ENCODE data around the gene ATXN7.

ATXN7 gene

GRCh38 chr3:63993653-63994079, 130.0 kb downstream of the ATXN7 start:
- no peak overlapping the region for H3K27ac ChIP-seq
- TF ChIP-seq, protein P1, sequence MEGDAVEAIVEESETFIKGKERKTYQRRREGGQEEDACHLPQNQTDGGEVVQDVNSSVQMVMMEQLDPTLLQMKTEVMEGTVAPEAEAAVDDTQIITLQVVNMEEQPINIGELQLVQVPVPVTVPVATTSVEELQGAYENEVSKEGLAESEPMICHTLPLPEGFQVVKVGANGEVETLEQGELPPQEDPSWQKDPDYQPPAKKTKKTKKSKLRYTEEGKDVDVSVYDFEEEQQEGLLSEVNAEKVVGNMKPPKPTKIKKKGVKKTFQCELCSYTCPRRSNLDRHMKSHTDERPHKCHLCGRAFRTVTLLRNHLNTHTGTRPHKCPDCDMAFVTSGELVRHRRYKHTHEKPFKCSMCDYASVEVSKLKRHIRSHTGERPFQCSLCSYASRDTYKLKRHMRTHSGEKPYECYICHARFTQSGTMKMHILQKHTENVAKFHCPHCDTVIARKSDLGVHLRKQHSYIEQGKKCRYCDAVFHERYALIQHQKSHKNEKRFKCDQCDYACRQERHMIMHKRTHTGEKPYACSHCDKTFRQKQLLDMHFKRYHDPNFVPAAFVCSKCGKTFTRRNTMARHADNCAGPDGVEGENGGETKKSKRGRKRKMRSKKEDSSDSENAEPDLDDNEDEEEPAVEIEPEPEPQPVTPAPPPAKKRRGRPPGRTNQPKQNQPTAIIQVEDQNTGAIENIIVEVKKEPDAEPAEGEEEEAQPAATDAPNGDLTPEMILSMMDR (IDR thresholded peaks at IDR 0.05), result peak; percentile 89
- no peak for TF ChIP-seq ZFX (IDR thresholded peaks at IDR 0.05; ENCODE audit: borderline replicate concordance)

GRCh38 chr3:63995086-63995485, 131.4 kb downstream of the ATXN7 start:
- no peak overlapping the region for H3K27ac ChIP-seq
- no peak for TF ChIP-seq ZFX (IDR thresholded peaks at IDR 0.05; ENCODE audit: borderline replicate concordance)
- TF ChIP-seq, protein P1 (IDR thresholded peaks at IDR 0.05), result no peak

DNA sequence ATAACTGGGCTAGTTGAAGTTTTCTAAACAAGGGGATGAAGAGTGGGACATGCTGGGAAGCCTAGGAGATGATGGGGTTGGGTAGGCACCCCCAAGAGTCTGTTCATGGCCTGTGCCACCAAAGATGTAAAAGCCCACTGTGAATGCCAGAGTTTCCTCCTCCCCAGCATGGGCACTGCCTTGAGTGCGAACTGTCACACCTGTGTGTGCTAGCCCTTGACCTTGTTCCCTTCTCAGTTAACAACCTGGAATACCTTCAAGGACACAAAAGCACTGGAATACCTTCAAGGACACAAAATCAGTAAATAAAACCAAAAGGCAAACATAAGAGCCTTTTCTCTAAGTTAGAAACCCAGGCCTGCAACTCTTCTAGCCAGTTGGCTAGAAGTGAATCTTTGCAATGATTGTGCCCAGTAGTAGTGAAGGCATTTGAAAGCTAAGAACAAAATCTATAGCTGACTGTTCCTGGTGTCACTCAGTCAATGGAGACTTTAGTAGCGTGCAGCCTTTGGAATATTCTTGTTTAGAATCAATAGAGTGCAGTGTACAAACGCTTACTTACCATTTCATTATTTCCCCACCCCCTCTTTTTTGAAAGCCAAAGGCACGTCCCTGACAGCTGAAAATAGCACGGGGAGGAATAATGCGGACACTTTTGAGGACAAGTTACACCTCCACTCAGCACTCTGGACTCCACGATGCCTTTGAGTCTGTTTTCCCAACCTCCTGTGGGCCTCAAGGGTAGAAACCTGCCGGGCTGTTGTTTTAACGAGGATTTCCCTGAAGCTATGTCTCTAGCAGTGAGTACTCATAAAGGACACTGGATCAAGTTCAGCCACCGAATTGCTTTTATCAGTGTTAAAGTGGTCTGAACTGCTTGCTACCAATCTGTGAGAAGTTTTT, 135.4 kb downstream of the ATXN7 start:
- TF ChIP-seq, protein P1 (IDR thresholded peaks at IDR 0.05), result no peak
- TF ChIP-seq ZFX (IDR thresholded peaks at IDR 0.05; ENCODE audit: borderline replicate concordance), result no peak
- H3K27ac ChIP-seq, result no peak overlapping the region

DNA sequence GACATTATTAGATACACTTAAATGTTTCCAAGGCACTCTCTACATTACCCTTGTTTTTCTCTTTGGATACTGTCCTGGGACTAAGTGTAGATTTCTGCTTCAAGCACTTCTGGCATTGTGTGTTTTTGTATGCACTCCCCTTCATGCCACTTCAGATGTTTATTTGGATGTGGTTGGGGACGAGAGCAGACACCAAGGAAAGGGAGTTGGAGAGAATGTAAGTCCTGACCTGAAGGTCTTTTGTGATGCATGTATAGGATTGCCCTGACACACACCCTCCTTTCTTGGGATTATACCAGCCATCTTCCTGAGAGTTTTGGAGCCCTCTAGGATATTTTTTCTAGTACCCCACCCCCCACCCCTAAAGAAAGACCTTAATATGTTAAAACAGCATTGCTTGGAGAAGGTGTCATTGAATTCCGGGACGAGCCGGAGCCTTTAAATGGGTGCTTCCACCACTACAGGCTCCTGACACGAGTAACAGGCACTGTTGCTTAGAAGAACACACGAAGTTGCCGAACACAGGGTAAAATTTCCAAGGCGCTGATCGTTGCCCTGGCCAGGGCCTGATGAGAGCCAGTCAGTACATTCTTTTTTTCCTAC, 136.9 kb downstream of the ATXN7 start:
- no peak overlapping the region for H3K27ac ChIP-seq
- no peak for TF ChIP-seq ZFX (IDR thresholded peaks at IDR 0.05; ENCODE audit: borderline replicate concordance)
- TF ChIP-seq, protein P1 (IDR thresholded peaks at IDR 0.05), result no peak

GRCh38 chr3:64002233-64002632, 138.6 kb downstream of the ATXN7 start:
- no peak for TF ChIP-seq ZFX (IDR thresholded peaks at IDR 0.05; ENCODE audit: borderline replicate concordance)
- TF ChIP-seq, protein P1 (IDR thresholded peaks at IDR 0.05), result no peak
- H3K27ac ChIP-seq, result no peak overlapping the region

DNA sequence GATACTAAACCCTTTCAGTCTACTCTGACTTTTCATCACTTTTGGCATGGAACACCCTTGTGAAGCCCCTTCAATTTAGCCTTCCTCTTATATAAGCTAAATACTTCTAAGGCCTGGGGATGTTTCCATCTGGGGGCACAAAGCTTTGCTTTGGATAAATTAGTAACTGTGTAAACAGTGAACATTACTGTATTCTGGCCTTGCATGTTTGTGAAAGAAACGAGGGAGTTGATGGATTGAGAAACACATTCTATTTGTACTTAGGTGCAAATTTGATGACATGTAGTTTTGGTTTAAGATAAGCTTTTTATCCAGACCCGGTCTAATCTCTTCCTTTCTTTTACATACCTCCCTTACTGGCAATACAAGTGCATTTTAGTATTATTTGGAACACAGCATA, 139.9 kb downstream of the ATXN7 start:
- TF ChIP-seq, protein P1 (IDR thresholded peaks at IDR 0.05), result no peak
- no peak for TF ChIP-seq ZFX (IDR thresholded peaks at IDR 0.05; ENCODE audit: borderline replicate concordance)

GRCh38 chr3:64008017-64008416, 144.3 kb downstream of the ATXN7 start:
- H3K27ac ChIP-seq, result no peak overlapping the region
- TF ChIP-seq, protein P1 (IDR thresholded peaks at IDR 0.05), result no peak
- no peak for TF ChIP-seq ZFX (IDR thresholded peaks at IDR 0.05; ENCODE audit: borderline replicate concordance)

More for the DNA sequence above, 139.9 kb downstream of the ATXN7 start:
- H3K27ac ChIP-seq, result no peak overlapping the region

All from 22Rv1 (cell line).